ENCODE data around the gene COL1A1.
A peak's percentile ranks its signal among the peaks of the same experiment; 100 is the strongest.

The COL1A1 gene

GRCh38 chr17:50177983-50178834, 23.2 kb downstream of the COL1A1 start:
- Histone ChIP-seq H3F3A (ENCODE audit: insufficient read depth, low read length) (no peaks in the 10 kb centered on the region), H3K27ac (ENCODE audit: low read depth, low read length, poor library complexity, severe bottlenecking) (no peak overlapping the region), H4K20me1 (ENCODE audit: insufficient read depth, low read length) (no peaks in the 10 kb centered on the region), H3K4me3 (ENCODE audit: low read depth, low read length, poor library complexity, severe bottlenecking) (no peak overlapping the region), H3K4me2 (ENCODE audit: low read length) (no peak overlapping the region; the same call in 1 of the 2 replicates), H3K4me1 (ENCODE audit: insufficient read depth, low read length, severe bottlenecking) (peaks cover 7% of the 10 kb centered on the region), H2AFZ (ENCODE audit: low read length) (no peak overlapping the region), H3K9me3 (ENCODE audit: low read length) (no peaks in the 10 kb centered on the region), H3K36me3 (ENCODE audit: insufficient read depth, low read length) (no peaks in the 10 kb centered on the region), H3K79me2 (ENCODE audit: insufficient read depth, low read length) (no peaks in the 10 kb centered on the region), H3K9ac (ENCODE audit: low read length) (no peak overlapping the region), H3K9me2 (ENCODE audit: low read depth, low read length) (no peaks in the 10 kb centered on the region), H3K27me3 (ENCODE audit: insufficient read depth, low read length) (no peaks in the 10 kb centered on the region; the same call in 1 of the 2 replicates)
- TF ChIP-seq CTCF (IDR thresholded peaks at IDR 0.05; ENCODE audit: low read length), result peak; percentile 88
- TF ChIP-seq EZH2 (IDR thresholded peaks at IDR 0.05; ENCODE audit: borderline replicate concordance, low read length), result no peak

- Histone ChIP-seq H3K9me2 (ENCODE audit: low read depth, low read length) (no peaks in the 10 kb centered on the region), H4K20me1 (ENCODE audit: insufficient read depth, low read length) (no peaks in the 10 kb centered on the region), H3K4me2 (ENCODE audit: low read length) (no peak overlapping the region), H3K36me3 (ENCODE audit: insufficient read depth, low read length) (no peaks in the 10 kb centered on the region), H3K9me3 (ENCODE audit: low read length) (no peaks in the 10 kb centered on the region), H3F3A (ENCODE audit: insufficient read depth, low read length) (no peaks in the 10 kb centered on the region), H3K9ac (ENCODE audit: low read length) (no peak overlapping the region), H3K4me1 (ENCODE audit: insufficient read depth, low read length, severe bottlenecking) (peaks cover 7% of the 10 kb centered on the region), H3K79me2 (ENCODE audit: insufficient read depth, low read length) (no peaks in the 10 kb centered on the region), H3K27ac (ENCODE audit: low read depth, low read length, poor library complexity, severe bottlenecking) (no peak overlapping the region), H3K4me3 (ENCODE audit: low read depth, low read length, poor library complexity, severe bottlenecking) (no peak overlapping the region), H3K27me3 (ENCODE audit: insufficient read depth, low read length) (no peaks in the 10 kb centered on the region; the same call in 1 of the 2 replicates), H2AFZ (ENCODE audit: low read length) (no peak overlapping the region)
- no peak for TF ChIP-seq CTCF (IDR thresholded peaks at IDR 0.05; ENCODE audit: low read length)
- TF ChIP-seq EZH2 (IDR thresholded peaks at IDR 0.05; ENCODE audit: borderline replicate concordance, low read length), result no peak
These were observed 24.0 kb downstream of the COL1A1 start for GRCh38 chr17:50177476-50177875.

GRCh38 chr17:50176559-50177357, 24.7 kb downstream of the COL1A1 start:
- no peak overlapping the region for H2AFZ ChIP-seq (ENCODE audit: low read length)
- H4K20me1 ChIP-seq (ENCODE audit: insufficient read depth, low read length), result no peaks in the 10 kb centered on the region
- no peaks in the 10 kb centered on the region for H3K36me3 ChIP-seq (ENCODE audit: insufficient read depth, low read length)
- no peak overlapping the region for H3K27ac ChIP-seq (ENCODE audit: low read depth, low read length, poor library complexity, severe bottlenecking)
- no peaks in the 10 kb centered on the region; the same call in 1 of the 2 replicates for H3K27me3 ChIP-seq (ENCODE audit: insufficient read depth, low read length)
- no peaks in the 10 kb centered on the region for H3K79me2 ChIP-seq (ENCODE audit: insufficient read depth, low read length)
- H3K4me3 ChIP-seq (ENCODE audit: low read depth, low read length, poor library complexity, severe bottlenecking), result no peak overlapping the region
- H3F3A ChIP-seq (ENCODE audit: insufficient read depth, low read length), result no peaks in the 10 kb centered on the region
- H3K9me2 ChIP-seq (ENCODE audit: low read depth, low read length), result no peaks in the 10 kb centered on the region
- H3K4me1 ChIP-seq (ENCODE audit: insufficient read depth, low read length, severe bottlenecking), result peaks cover 7% of the 10 kb centered on the region
- no peaks in the 10 kb centered on the region for H3K9me3 ChIP-seq (ENCODE audit: low read length)
- no peak overlapping the region for H3K4me2 ChIP-seq (ENCODE audit: low read length)
- TF ChIP-seq CTCF (IDR thresholded peaks at IDR 0.05; ENCODE audit: low read length) (no peak), EZH2 (IDR thresholded peaks at IDR 0.05; ENCODE audit: borderline replicate concordance, low read length) (no peak)
- no peak overlapping the region for H3K9ac ChIP-seq (ENCODE audit: low read length)

Data from OCI-LY1 (cell line).